Measurements from ENCODE around the gene TRAPPC4.
A peak's percentile ranks its signal among the peaks of the same experiment; 100 is the strongest.

TRAPPC4 gene

DNA sequence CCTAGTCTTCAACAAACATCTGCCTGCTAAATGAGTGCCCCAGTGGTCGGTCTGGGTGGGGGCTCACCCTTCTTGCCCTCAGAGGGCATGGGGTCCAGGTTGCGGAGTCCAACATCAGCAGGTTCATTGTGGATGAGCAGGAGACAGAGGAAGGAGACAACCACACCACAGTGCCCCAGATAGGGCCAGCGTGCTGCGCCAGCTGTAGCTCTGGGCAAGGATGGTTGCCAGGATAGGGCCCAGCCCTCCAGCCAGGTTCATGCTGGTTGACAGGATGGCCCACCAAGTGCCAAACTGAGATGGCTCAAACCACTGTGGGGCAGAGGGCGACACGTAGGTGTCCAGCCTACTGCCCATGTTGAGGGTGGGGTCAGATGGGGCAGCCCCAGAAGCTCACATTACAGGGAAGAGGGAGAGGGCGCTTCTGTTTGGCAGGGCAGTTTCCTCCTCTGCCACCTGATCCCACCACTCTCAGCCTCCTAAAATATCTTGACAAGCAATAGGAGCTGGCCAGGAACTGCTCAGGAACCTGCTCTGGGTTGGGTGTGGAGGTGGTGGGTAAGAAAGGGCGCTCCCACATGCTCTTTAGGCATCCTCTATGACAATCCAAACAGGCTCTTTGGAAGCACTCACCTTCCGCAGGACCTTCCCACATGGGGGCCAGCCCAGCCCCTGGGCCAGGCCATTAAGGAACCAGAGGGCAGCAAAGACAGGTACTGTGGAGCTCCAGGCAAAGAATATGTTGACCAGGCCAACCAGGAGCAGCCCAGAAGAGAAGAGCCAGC, 9.2 kb downstream of the TRAPPC4 start:
- POLR2A ChIA-PET: no interaction called here
- CTCF ChIA-PET: interaction anchor here (0.8 to 1.3 kb wide), 3 partner anchors 9 to 71 kb away, joined by 3 to 6 read pairs (median 3); partner anchors contain the start of genes RPS25, TRAPPC4 and UPK2
- TF ChIP-seq, protein P1, sequence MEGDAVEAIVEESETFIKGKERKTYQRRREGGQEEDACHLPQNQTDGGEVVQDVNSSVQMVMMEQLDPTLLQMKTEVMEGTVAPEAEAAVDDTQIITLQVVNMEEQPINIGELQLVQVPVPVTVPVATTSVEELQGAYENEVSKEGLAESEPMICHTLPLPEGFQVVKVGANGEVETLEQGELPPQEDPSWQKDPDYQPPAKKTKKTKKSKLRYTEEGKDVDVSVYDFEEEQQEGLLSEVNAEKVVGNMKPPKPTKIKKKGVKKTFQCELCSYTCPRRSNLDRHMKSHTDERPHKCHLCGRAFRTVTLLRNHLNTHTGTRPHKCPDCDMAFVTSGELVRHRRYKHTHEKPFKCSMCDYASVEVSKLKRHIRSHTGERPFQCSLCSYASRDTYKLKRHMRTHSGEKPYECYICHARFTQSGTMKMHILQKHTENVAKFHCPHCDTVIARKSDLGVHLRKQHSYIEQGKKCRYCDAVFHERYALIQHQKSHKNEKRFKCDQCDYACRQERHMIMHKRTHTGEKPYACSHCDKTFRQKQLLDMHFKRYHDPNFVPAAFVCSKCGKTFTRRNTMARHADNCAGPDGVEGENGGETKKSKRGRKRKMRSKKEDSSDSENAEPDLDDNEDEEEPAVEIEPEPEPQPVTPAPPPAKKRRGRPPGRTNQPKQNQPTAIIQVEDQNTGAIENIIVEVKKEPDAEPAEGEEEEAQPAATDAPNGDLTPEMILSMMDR (IDR thresholded peaks at IDR 0.05; ENCODE audit: control extremely low read depth, extremely low read depth, low read depth, missing control alignments): no peak
- DNase-seq (ENCODE audit: extremely low spot score): no peak

DNA sequence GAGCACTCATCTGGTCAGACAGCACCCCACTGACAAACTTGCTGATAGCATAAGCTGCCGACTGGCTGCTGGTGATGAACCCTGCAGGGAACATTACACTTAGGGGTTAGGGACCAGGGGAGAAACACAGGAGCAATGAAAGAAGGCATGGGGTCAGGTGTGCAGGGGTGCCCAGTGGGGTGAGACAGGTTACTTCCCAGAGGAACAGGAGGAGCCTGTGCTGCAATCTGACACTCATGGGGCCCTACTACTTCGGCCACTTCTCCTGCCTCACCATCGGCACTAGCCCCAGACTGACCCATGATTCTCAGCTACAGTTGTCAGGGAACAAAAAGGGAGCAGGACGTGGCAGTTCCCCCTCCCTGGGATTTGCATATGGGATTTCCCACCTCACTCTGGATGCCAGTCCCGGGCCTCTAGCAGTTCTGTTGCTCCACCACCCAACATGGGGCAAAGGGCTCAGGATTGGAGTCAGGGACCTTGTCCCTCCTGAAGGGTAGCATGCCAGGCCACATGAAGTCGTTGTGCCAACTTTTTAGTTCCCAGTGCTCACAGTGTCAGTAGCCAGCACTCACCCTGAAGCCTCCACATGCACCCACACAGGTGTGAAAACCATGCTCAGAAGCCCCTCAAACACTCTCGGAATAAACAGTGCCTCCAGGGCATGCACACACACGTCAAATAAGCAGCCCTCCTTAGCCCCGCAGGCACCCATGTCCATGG, 9.9 kb downstream of the TRAPPC4 start:
- no peak for DNase-seq (ENCODE audit: extremely low spot score)
- TF ChIP-seq, protein P1 (IDR thresholded peaks at IDR 0.05; ENCODE audit: control extremely low read depth, extremely low read depth, low read depth, missing control alignments): no peak
- CTCF ChIA-PET: interaction anchor here (0.8 to 1.3 kb wide), 3 partner anchors 10 to 72 kb away, joined by 3 to 6 read pairs (median 3); partner anchors contain the start of genes RPS25, TRAPPC4 and UPK2
- POLR2A ChIA-PET: no interaction called here

DNA sequence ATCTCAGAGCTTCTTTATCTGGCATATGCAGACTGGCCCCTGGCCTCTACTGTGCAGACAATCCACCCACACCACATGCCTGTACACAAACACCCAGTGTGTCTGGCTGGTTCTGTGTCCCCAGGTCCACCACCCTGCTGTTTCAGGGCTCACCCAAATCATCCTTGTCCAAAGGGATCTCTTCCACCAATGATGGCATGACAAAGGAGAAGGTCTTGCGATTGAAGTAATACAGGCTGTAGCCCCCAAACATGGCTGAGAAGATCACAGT, 10.4 kb downstream of the TRAPPC4 start:
- TF ChIP-seq, protein P1 (IDR thresholded peaks at IDR 0.05; ENCODE audit: control extremely low read depth, extremely low read depth, low read depth, missing control alignments): no peak
- DNase-seq (ENCODE audit: extremely low spot score): no peak
- ChIA-PET CTCF (interaction anchor here (1.3 to 1.6 kb wide), 2 partner anchors 10 to 72 kb away, joined by 3 to 5 read pairs; partner anchors contain the start of genes RPS25, TRAPPC4 and UPK2), POLR2A (no interaction called here)

DNA sequence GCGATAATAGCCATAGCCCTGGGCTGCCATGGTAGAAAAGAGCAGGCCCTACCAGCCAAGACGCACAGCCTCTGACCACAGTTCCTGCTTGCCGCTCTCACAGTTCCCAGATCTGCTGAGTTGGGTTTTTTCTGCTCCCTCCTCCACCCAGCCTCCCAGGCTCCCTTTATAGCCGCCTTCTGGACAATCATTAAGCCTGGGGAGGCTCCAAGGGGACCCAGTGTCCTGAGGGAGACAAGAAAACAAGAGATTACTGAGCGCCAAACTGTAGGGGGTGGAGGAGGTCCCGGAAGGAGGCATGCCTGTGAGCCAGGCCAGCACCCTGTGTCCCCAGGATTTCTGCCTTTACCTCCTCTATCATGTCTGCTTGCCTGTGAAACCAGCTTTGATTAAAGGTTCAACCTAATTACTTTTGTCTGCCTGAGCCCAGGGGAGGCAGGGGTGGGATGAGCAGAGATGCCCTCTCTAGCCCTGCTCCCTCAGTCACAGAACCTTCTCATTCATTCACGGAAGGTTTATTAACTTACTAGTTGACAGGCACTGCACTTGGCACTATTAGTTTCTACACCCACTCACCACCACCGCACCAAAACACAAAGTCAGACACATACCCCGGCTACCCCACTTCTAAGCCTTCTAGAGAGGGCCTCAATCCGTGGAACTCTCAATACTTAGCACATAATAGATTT, 10.9 kb downstream of the TRAPPC4 start:
- CTCF ChIA-PET: interaction anchor here (0.9 to 4.6 kb wide), 9 partner anchors 8 to 73 kb away, joined by 3 to 47 read pairs (median 5); partner anchors contain the start of genes CENATAC, DPAGT1, RPS25 and TRAPPC4
- POLR2A ChIA-PET: interaction anchor here (0.6 to 1.0 kb wide), 2 partner anchors 11 to 65 kb away, joined by 3 to 5 read pairs; partner anchors contain the start of genes RPS25 and TRAPPC4
- DNase-seq (ENCODE audit: extremely low spot score): peak; percentile 40
- TF ChIP-seq, protein P1 (IDR thresholded peaks at IDR 0.05; ENCODE audit: control extremely low read depth, extremely low read depth, low read depth, missing control alignments): no peak

DNA sequence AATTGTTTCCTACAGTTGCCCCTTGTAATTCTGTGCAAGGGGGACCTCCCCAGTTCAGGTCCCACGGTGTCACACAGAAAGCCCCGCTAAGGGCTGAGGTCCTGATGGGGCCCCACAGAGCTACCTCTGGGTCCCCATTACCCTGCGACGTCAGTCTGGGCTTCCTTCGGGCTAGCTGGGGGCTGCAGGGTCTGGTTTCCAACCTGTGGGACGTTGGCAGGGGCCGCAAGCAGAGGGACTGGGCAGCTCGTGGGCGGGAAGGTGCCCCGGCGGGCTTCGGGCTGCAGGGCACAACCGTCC, 11.4 kb downstream of the TRAPPC4 start:
- CTCF ChIA-PET: interaction anchor here (0.9 to 4.6 kb wide), 10 partner anchors 8 to 166 kb away, joined by 3 to 47 read pairs (median 4); partner anchors contain the start of genes CENATAC, DPAGT1, RPS25 and TRAPPC4
- POLR2A ChIA-PET: interaction anchor here (0.6 to 1.0 kb wide), 2 partner anchors 11 to 65 kb away, joined by 3 to 5 read pairs; partner anchors contain the start of genes RPS25 and TRAPPC4
- DNase-seq (ENCODE audit: extremely low spot score): no peak
- TF ChIP-seq, protein P1 (IDR thresholded peaks at IDR 0.05; ENCODE audit: control extremely low read depth, extremely low read depth, low read depth, missing control alignments): no peak
